Eye (tissue), 1 donor: Measurements from ENCODE around the gene LEFTY1.
A peak's percentile ranks its signal among the peaks of the same experiment; 100 is the strongest.

Source experiments
- DNase-seq: peaks from one replicate; pipeline ENCODE4 v3.0.0-alpha.2; 2015

The LEFTY1 gene

DNA sequence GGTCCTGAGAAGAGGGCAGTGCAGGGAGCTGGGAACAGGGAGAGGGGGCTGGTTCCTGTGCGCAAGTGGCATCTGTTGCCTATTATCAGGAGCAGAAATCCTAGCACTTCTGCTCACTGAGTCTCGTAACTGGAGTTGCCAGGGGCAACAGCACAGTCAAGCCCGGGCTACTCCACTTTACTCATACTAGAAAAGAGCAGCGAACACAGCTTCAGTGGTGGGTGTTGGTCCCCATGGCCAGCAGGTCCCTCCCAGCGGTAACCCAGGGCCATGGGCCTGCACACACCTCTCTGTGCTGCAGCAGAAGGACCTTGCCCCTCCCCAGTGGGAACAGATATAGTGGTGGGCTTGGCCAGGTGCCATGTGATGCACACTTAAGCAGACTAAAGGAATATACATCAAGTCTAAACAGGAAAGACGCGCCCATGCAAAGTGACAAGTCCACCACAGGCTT, 26.6 kb upstream of the LEFTY1 start:
- DNase-seq = peak; percentile 59

DNA sequence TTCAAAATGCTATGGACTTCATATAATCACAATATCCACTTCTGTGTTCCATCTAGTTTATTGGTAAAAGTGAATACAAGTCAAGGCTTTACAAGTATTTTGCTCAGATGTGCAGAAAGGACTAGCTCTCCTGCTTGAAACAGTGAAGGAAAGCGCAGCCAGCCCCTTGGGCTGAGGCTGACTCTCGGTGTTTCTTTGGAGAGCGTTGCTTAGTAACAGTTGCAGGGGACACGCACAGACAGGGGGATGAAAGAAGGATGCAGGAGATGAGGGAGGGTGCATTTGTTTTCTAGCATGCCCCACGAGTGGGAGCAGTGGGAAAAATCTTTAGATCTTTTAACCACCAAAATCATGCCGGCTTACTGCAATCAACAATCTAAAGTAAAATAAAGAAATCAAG, 26.0 kb upstream of the LEFTY1 start:
- DNase-seq = no peak

DNA sequence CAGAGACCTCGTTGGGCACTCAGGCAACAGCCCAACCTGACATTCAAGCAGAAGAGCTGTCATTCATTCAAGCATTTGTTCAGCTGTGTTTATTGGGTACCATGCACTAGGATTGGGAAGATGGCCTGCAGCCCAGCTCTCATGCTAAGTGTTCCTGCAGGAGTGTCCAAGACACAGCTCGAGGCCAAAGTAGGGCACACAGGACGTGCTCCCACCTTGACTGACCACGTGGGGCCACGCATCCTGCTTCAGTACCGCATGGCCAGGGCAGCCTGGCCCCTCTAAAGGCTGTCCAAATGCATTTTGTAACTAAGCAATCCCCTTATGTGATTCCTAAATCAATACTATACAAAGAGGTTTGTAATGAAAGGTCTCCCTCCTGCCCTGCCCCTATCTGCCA, 25.4 kb upstream of the LEFTY1 start:
- DNase-seq = no peak

DNA sequence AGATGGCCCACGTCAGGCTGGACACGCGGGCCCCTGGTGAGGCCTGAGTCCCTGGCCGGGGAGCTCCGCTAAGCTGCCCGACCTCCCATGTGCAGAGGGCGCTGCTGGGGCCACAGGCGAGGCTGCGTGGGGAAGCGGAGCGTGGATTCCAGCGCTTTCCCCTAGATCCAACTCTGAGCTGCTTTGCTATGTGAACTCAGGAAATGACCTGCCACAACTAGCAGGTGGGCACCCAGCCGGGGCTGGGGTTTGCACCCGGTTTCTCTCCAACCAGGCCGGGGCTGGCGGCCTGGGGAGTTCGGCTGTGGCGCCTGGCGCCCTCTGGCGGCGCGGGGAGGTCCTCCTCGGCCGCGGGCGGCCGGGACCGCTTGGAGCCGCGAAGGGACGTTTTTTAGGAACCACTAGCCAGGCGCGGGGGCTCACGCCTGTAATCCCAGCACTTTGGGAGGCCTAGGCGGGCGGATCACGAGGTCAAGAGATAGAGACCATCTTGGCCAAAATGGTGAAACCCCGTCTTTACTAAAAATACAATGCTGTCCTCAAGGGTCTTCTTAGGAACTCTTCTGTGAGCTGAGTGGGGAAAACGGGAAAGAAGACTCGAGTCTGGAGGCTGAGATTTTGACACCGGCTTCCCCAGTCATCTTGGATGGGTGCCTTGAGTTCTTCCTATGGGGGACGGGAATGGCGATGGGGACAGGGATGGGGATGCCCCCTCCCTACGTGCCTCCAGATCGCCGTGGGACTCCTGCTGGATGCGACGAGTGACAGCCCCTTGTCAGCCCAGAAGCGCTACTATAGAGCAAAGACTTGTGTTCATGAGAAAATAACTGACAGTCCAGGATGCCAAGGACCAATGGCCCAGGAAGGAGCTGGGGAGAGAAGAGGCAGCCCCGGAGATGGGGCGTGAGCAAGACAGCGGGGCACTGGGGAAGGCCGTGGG, 22.5 kb upstream of the LEFTY1 start:
- peak; percentile 78 for DNase-seq

DNA sequence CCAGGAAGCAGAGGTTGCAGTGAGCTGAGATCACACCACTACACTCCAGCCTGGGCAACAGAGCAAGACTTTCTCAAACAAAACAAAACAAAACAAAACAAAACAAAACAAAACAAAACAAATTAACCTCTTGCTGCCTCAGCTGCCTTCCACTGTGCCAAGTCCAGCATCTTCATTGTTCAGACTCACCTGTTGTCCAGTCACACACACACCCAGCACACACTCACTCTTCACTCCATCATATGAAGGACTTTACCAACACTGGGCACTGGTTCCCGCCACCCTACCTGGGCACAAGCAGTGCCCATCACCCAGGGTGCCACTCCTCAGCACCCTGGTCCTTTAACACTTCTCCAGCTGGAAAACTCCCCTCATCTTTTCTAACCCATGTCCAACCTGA, 20.5 kb upstream of the LEFTY1 start:
- DNase-seq = no peak

DNA sequence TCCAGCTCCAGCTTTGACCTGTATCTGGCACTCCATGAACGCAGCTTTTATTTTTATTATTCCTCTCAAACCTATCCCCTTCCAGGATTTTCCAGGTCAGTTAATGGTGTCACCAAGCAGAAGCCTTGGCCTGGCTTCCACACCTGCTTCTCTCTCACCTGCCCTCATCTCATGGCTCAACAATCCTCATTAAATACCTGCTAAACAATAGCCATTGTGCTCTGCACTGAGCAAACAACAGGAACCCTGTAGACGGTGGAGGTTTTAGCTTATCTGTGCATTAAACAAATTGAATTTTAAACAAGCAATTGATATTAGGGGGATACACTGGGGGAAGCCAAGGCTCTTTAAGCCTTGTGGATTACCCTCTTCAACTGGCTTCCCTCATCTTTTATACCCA, 19.8 kb upstream of the LEFTY1 start:
- DNase-seq = no peak

DNA sequence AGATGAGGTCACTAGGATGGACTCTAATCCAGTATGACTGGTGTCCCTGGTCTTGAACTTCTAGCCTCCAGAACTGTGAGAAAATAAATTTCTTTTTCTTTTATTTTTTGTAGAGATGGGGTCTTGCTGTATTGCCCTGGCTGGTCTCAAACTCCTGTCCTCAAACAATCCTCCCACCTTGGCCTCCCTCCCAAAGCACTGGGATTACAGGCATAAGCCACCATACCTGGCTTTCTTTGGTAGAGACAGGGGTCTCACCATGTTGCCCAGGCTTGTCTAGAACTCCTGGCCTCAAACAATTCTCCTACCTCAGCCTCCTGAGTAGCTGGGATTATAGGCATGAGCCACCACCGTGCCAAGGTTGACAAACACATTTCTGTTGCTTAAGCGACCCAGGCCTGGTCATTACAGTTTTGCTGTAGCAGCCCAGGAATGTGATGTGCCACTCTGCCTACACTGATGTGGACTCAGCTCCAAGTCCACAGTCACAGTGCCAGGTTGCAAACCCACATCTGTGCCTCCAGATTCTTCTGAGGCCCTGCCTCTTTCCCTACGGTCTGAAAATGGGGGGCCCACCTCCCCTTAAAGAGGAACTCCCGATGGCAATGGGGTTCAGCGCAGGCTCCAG, 19.2 kb upstream of the LEFTY1 start:
- no peak for DNase-seq

DNA sequence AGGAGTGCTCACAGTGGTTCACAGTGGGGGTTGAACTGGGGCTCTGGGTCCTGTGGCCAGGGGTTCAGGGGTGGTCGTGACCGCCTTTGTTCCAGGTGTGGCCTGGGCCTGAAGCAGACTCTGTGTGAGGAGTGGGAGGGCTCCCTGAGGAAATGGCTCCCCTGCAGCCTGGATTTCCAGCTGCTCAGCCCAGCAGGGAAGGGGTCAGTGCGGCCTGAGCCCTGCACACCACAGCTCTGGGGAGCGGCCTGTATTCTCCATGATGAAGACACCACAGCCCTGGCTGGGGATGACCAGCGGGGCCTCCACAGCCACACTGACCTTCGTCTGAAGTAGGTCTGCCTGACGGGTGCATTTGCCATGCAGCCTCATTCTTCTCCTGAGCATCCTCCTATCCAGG, 18.4 kb upstream of the LEFTY1 start:
- DNase-seq = no peak

DNA sequence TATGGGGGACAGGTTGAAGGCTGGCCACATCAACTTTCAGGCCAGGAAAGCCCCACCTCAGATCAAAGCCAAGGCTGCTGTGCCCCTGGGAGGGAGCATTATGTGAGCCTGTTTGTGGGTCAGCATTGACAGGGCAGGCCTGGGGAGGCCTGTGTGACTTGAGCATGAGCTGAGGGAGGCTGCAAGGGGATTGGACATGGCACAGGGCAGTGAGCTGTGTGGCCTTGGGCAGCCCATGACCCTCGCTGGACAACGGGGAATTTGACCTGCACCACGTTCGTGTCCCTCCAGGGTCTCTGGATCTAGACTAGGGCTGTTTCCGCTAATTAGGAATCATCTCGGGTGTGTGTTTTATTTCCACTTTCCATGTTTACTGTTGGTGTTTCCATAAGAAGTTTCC, 17.5 kb upstream of the LEFTY1 start:
- DNase-seq = no peak

DNA sequence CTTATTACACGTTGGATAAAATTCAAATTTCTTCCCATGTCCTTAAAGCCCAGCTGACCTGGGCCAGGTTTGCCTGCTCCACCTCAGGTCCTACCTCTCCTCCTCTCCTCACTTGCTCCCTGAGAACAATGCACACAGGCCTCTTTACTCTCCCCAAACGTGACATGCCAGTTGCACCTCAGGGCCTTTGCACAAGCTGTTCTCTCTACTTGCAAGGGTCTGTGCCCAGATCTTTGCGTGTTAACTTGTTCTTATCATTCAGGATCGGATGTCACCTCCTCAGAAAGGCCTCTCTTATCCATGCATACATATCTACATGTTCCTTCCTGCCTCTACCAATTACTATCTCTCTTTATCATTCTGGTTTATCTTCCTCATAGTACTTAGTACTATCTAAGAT, 14.7 kb upstream of the LEFTY1 start:
- DNase-seq = no peak

DNA sequence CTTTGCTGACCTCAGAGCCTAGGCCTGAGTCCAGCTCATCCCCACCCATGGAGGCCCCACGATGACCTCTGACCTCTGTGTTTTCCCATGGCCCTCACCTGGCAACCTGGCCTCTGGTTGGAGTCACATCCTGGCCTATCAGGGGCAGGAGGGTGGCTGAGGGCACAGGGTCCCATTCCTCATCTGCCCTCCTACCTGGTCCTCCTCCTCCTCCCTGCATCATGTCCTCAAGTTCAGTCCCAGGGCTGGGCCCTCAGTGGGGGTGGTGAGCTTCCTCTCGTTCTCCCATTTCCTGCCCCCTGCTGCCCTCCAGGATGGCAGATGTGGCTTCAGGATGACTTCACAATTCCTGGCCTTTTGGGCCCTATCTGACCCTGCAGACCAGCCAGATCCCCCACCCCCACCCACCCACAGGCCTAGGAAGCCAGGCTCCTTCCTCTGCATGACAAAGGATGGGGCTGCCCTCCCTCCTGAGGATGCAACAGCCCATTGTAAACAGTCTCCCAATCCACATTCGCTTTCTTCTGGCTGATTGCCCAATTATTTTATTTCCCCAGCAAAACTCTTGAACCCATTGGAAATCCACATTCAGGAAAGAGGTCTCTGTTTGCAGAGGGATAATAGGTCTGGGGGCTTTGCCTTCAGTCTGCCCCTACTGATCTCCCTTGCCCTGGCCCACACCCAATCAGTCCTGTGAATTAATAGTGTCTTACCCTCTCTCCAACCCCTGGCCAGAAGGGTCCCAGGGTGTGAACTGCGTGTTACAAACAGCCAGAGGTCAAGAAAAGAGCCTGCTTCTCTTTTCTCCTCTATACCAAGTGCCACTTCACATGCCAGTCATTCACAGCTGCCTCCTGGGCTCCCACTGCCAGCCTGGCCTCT, 10.3 kb upstream of the LEFTY1 start:
- no peak for DNase-seq

DNA sequence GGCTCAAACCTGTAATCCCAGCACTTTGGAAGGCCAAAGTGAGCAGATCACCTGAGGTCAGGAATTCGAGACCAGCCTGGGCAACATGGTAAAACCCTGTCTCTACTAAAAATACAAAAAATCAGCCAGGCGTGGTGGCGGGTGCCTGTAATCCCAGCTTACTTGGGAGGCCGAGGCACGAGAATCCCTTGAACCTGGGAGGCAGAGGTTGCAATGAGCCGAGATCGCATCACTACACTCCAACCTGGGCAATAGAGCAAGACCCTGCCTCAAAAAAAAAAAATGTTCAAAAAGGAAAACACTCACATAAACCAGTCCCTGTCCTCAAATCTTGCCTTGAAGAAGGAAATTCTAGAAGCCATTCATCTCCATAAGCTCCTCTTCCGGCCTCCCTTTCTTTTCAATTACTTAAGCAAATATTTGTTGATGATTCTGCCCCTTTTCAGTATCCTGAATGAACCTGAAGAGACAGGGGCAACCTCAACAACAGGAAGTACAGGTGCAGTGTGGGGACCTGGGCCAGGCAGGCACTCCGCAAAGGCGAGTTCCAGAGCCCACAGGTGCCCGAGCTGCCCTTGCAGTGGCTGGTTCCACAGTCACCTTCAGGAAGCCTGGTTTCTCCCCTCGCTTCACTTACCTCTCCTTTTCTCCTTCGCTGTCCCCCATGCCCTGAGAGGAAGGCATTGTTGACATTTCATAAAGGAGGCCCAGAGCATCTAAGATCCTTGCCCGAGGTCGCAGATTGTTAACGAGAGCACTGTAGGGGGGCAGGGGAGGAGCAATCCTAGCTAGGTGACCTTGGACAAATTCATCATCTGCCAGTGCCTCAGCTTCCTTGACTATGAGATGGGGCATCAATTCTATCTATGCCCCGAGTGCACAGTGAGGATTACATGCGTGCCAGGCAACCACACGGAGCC, 8.9 kb upstream of the LEFTY1 start:
- no peak for DNase-seq

DNA sequence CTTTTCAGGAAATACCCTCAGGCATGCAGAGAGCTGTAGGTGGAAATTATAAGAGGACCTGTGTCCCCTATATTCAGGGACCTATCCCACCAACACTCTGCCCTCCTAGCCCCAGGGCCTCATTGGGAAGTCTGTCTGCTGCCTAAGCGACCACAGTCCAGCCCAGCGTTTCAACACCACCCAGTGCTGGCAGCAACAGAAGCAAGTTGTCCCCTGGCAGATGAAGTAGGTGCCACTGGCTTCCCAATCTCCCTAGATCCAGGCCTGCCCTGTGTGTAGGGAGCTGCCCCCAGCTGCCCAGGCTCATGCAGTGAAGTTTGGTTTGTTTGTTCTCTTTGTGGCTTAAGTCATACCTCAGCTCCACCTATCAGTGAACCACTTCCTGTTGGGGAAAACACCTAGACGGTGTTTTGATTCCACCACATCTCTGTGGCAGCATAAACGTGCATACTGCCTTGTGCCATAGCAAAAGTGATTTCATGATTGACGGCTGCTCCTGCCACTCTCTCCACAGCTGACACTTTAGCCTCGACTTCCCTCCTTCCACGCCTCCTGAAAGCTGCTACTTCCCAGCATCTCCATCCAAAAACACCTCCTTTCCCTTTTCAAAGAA, 8.1 kb upstream of the LEFTY1 start:
- DNase-seq = no peak

DNA sequence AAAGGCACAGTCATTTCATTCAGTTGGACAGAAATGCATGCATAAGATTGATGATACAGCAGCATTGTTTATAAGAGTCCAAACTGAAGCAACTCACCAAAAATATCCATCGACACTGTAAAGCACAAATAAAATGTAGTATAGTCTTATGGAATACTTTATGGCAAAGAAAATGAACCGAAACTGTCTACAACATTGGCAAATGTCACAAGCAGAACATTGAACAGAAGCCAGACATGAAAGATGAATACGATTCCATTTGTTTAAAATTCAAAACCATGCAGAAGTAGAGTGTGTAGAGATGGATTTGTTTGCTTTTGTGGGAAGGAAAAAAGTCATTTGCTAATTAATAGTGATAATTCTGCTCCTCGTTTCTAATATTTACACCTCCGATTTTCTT, 7.5 kb upstream of the LEFTY1 start:
- DNase-seq = no peak

DNA sequence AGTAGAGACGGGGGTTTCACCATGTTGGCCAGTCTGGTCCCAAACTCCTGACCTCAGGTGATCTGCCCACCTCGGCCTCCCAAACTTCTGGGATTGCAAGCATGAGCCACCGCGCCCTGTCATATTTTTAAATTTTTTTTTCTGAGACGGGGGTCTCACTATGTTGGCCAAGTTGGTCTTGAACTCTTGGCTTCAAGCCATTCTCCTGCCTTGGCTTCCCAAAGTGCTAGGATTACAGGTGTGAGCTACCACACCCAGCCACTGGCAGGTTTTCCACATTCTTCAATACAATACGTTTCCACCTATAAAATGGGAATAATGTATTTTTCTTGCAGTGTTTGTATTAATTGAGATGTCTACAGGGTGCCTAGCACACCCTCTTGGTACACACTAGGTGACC, 3.4 kb upstream of the LEFTY1 start:
- DNase-seq = no peak

DNA sequence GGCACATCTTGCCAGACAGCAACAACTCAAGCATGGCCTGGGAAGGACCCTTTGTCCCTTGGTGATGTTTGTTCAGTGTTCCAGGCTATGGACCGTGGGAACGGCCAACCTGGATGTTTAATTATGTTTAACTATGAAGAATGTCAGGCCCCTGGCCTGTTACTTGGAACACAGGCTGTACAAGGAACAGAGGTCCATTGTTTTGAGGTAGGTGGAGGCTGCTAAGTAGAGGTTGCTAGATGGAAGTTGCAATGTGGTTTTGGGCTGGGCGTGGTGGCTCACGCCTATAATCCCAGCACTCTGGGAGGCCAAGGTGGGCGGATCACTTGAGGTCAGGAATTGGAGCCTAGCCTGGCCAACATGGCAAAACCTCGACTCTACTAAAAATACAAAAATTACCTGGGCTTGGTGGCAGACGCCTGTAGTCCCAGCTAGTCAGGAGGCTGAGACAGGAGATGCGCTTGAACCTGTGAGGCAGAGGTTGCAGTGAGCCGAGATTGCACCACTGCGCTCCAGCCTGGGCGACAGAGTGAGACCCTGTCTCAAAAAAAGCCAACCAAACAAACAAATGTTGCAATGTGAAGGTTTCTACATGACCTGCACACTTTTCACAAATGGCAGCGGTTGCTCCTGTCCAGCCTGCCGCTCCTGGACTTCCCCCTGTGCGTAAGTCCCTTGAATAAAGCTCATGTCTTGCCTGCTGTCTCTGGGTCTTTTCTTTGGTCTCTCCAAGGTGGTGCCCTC, 2.5 kb upstream of the LEFTY1 start:
- no peak for DNase-seq

DNA sequence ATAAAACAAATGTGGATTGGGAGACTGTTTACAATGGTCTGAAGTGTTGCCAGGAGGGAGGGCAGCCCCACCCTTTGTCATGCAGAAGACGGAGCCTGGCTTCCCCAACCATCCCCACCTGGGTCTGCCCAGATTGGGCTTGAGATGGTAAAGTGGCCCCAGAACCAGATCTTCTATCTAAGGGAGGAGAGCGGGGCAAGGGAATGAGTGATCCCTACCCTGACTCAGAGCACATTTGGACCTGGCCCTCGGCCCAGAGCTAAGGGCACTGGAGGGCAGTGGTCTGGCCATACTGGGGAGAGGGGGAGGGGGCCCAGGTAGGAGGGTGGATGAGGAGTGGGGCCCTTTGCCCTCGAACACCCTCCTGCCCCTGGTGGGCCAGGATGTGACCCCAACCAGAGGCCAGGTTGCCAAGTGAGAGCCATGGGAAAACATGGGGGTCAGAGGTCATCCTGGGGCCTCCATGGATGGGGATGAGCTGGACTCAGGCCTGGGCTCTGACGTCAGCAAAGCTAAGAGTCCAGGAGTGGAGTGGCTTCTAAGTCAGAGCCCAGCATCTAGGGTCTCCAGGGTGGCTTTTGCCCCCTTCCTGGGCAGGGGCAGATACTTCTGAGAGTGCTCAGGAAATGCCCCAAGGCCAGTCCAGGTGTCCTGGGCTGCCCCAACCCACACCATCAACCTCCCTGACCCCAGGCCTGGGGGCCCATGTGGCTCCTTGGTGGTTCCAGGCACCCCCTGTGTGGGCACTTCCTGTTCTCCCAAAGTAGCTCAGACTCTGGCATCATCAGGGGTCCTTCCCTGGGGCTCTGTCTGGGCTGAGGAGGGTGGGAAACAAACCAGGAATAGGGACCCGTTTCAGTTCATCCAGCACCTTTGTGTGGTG, 1.6 kb upstream of the LEFTY1 start:
- DNase-seq = no peak

DNA sequence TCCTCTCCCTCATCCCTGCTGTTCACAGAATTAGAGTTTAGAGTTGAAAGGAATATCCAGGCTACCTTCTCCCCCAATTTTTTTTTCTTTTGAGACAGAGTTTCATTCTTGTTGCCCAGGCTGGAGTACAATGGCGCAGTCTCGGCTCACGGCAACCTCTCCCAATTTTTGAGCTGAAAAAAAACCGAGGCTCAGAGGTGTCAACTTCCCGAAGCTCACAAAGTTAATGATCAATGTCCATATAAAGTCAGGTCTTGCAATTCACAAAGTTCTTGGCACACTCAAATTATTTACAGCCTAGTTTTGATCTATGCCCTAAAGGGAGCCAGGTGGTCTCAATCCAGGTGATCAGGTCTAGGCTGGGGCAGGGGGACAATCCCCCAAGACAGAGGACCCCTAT, 797 bp upstream of the LEFTY1 start:
- no peak for DNase-seq

DNA sequence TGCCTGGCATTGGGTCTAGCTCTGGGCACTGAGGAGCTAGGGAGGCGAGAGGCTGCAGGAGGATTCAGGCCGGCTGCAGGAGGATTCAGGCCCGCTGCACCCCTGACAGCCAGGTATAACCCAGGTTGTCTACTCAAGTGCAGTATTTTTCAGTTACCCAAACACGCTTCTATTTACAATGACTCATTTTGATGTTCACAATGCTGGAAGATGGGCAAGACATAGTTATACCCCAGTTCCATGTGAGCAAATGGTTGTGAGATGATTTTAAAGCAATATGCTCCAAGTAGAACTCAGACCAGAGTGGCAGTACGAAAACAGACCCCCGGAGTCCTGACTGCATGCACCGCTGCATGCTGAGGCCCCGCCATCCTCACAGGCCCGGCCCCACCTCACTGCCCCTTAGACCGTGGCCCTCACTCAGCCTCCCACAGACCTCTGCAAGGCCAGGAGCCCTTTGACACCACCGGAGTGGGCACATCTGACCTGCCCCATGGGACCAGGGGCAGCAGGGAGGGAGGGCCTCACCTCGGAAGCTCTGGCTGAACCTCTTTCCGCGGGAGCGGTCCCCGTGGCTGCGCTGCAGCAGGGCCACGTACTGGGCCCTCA, 553 bp downstream of the LEFTY1 start:
- no peak for DNase-seq
